OCI-LY3 (cell line): ENCODE data around the gene TCEAL4.

ENCODE experiments used
- H2AFZ ChIP-seq: fragments of 200-600, 300-600 bp; shearing (Covaris generic); 2 replicates; pipeline ENCODE4 v1.6.0; 2014; ENCODE audit warnings: antibody characterized with exemption, low read depth, low read length
- H3K27ac ChIP-seq: fragments of 200-600, 300-600 bp; sonication (generic); 2 replicates; pipeline ENCODE4 v1.5.1; 2014; ENCODE audit warnings: mild to moderate bottlenecking, low read length, moderate library complexity, mixed read lengths
- H3K27me3 ChIP-seq: fragments of 200-600, 300-600 bp; sonication (generic); 2 replicates; pipeline ENCODE4 v1.6.1; 2014; ENCODE audit warnings: low read depth, low read length, mixed read lengths
- H3K36me3 ChIP-seq: fragments of 200-600, 300-600 bp; sonication (generic); replicated peaks from 2 replicates; pipeline ENCODE3; 2014; ENCODE audit warnings: low read depth, low read length, mixed read lengths
- H3K4me1 ChIP-seq: fragments of 300-600, 200-600 bp; sonication (generic); 2 replicates; pipeline ENCODE4 v1.6.1; 2014; ENCODE audit warnings: low read length, mixed read lengths
- H3K4me2 ChIP-seq: fragments of 200-600, 300-600 bp; sonication (generic); 2 replicates; pipeline ENCODE4 v1.6.1; 2014; ENCODE audit warnings: low read length, mixed read lengths
- H3K4me3 ChIP-seq: fragments of 300-600, 200-600 bp; sonication (generic); 2 replicates; pipeline ENCODE4 v1.5.1; 2014; ENCODE audit warnings: antibody characterized with exemption, mild to moderate bottlenecking, low read length, moderate library complexity
- H3K79me2 ChIP-seq: fragments of 300-600, 200-600 bp; shearing (Covaris generic); 2 replicates; pipeline ENCODE4 v1.6.1; 2014; ENCODE audit warnings: mild to moderate bottlenecking, low read length, mixed read lengths
- H3K9ac ChIP-seq: fragments of 300-600, 200-600 bp; shearing (Covaris generic); 2 replicates; pipeline ENCODE4 v1.6.0; 2014; ENCODE audit warnings: mild to moderate bottlenecking, low read length, moderate library complexity
- H3K9me3 ChIP-seq: fragments of 200-600, 300-600 bp; shearing (Covaris generic); 2 replicates; pipeline ENCODE4 v1.6.1; 2014; ENCODE audit warnings: low read length, mixed read lengths; ENCODE audit not compliant: insufficient read depth
- H4K20me1 ChIP-seq: fragments of 200-600, 300-600 bp; sonication (generic); 2 replicates; pipeline ENCODE4 v1.6.1; 2016; ENCODE audit warnings: low read length, mixed read lengths; ENCODE audit not compliant: insufficient read depth
- CTCF ChIP-seq: fragments of 200-600, 300-600 bp; sonication (generic); IDR thresholded peaks from 2 replicates; pipeline ENCODE4 v1.5.1; 2014; ENCODE audit warnings: antibody characterized with exemption, low read length, low read depth
- EZH2phosphoT487 ChIP-seq: fragments of 200-600 bp; shearing (Covaris generic); IDR thresholded peaks from 2 replicates; pipeline ENCODE4 v1.6.1; 2018; ENCODE audit warnings: antibody characterized with exemption, mixed run types, low read depth

TCEAL4 gene

GRCh38 chrX:103585411-103586313 is at the start of gene TCEAL4:
TCEAL4 (plus strand) TSS chrX:103585515; CDS start chrX:103586676, 1,161 bp downstream.
- Histone ChIP-seq H3K27ac (no peak within 1 kb of the TSS), H3K79me2 (0 out of 2 replicates have a peak, but pooled peaks cover 2% of the 10 kb centered on the region)
- TF ChIP-seq CTCF (no peak), EZH2phosphoT487 (no peak)

GRCh38 chrX:103536071-103536470 is 49.2 kb upstream of the TCEAL4 start:
- Histone ChIP-seq H3K9me3 (no peaks in the 10 kb centered on the region), H3K4me1 (peaks cover 3% of the 10 kb centered on the region), H4K20me1 (no peaks in the 10 kb centered on the region), H3K4me2 (no peak overlapping the region), H3K27me3 (no peaks in the 10 kb centered on the region), H2AFZ (no peak overlapping the region), H3K79me2 (no peaks in the 10 kb centered on the region), H3K36me3 (no peaks in the 10 kb centered on the region), H3K27ac (no peak overlapping the region), H3K4me3 (no peak overlapping the region), H3K9ac (no peak overlapping the region)
- TF ChIP-seq EZH2phosphoT487 (no peak), CTCF (no peak)

More at GRCh38 chrX:103585411-103586313, at the start of gene TCEAL4:
- Histone ChIP-seq H3K9ac (peak within 1 kb of the TSS; percentile 73), H4K20me1 (no peaks in the 10 kb centered on the region), H3K9me3 (no peaks in the 10 kb centered on the region), H3K4me3 (peak within 1 kb of the TSS; percentile 98), H3K27me3 (no peaks in the 10 kb centered on the region), H2AFZ (peak within 1 kb of the TSS; percentile 100), H3K4me2 (peak within 1 kb of the TSS; percentile 83), H3K4me1 (peaks cover 3% of the 10 kb centered on the region; the same call in 1 of the 2 replicates), H3K36me3 (no peaks in the 10 kb centered on the region)

GRCh38 chrX:103536732-103537131 is 48.6 kb upstream of the TCEAL4 start:
- Histone ChIP-seq H3K4me1 (peaks cover 3% of the 10 kb centered on the region), H3K4me3 (no peak overlapping the region), H3K4me2 (no peak overlapping the region), H3K9ac (no peak overlapping the region), H3K27ac (no peak overlapping the region), H3K79me2 (no peaks in the 10 kb centered on the region), H2AFZ (no peak overlapping the region), H3K36me3 (no peaks in the 10 kb centered on the region), H3K27me3 (no peaks in the 10 kb centered on the region), H3K9me3 (no peaks in the 10 kb centered on the region), H4K20me1 (no peaks in the 10 kb centered on the region)
- TF ChIP-seq EZH2phosphoT487 (no peak), CTCF (no peak)

GRCh38 chrX:103537871-103538387 is 47.4 kb upstream of the TCEAL4 start:
- TF ChIP-seq EZH2phosphoT487 (no peak), CTCF (no peak)
- H4K20me1 ChIP-seq = no peaks in the 10 kb centered on the region
- H3K79me2 ChIP-seq = no peaks in the 10 kb centered on the region
- no peak overlapping the region for H3K4me2 ChIP-seq
- no peak overlapping the region for H3K9ac ChIP-seq
- peaks cover 3% of the 10 kb centered on the region for H3K4me1 ChIP-seq
- H3K9me3 ChIP-seq = no peaks in the 10 kb centered on the region
- no peaks in the 10 kb centered on the region for H3K36me3 ChIP-seq
- no peak overlapping the region for H3K4me3 ChIP-seq
- H3K27me3 ChIP-seq = no peaks in the 10 kb centered on the region
- no peak overlapping the region for H3K27ac ChIP-seq
- no peak overlapping the region for H2AFZ ChIP-seq
